ENCODE data around the gene FOLR1. TPM values are rescaled to one million over a fixed set of nuclear protein-coding genes. Genes with fewer than 3 reads are reported as not detected.

Gene FOLR1
- total and polyA plus RNA-seq, 7 donors: 0.22 to 0.36 TPM; not detected in 5

DNA sequence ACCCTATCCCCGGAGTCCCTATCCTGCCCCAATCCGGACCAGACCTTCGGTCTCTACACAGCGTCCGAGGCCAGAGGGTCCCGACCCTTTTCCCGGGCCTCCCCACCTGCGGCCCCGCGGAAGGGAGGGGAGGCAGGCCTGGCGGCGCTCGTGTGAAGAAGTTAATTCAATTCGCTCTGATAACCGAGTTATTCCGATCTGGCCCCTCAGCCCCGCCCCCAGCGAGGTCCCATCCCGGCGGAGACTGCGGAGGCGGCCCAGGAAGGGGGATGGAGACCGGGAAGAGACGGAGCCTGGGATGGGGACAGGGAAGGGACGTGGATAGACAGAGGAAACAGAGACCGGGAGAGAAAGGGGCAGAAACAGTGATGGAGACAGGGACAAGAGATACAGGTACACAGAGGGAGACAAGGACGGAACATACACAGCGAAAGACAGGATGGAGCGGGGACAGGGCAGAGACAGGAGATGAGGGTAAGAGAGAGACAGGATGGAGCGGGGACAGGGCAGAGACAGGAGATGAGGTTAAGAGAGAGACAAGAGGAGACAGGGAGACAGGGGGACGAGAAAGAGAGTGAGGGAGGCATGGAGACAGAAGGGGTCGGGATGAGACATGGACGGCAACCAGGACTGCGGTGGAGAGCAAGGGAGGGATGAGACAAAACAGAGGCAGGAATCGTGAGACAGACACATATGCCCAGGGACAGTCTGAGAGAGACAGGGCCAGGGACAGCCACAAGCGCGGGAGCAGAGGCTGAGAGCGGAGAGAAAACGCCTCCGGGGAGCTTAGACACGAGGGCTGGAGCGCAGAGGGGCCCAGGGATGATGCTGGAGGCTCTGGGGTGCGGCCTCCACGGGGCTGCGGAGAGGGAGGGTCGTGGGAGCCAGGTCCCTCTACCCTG lies 52.7 kb downstream of the FOLR1 start:
- Histone ChIP-seq H3K4me3 (peak overlapping the region; percentile 38), H3K27ac (no peak overlapping the region), H3K4me1 (no peaks in the 10 kb centered on the region), H3K36me3 (ENCODE audit: insufficient read depth in 1 of 2, low read depth in 1 of 2) (no peaks in the 10 kb centered on the region), H3K27me3 (ENCODE audit: insufficient read depth in 3 of 3, low read length in 2 of 3) (peaks cover 2 to 65% (median 22%) of the 10 kb centered on the region in 3 donors), H3K9me3 (no peaks in the 10 kb centered on the region)
- intact Hi-C loops (cut with DNase I): no loop called here
- WGBS, 3 donors: 5 to 9% (median 6%) methylated on average over 38 to 46 of the region's 46 CpGs
- DNase-seq: no peak
- ATAC-seq: no peak
- TF ChIP-seq, protein P1, sequence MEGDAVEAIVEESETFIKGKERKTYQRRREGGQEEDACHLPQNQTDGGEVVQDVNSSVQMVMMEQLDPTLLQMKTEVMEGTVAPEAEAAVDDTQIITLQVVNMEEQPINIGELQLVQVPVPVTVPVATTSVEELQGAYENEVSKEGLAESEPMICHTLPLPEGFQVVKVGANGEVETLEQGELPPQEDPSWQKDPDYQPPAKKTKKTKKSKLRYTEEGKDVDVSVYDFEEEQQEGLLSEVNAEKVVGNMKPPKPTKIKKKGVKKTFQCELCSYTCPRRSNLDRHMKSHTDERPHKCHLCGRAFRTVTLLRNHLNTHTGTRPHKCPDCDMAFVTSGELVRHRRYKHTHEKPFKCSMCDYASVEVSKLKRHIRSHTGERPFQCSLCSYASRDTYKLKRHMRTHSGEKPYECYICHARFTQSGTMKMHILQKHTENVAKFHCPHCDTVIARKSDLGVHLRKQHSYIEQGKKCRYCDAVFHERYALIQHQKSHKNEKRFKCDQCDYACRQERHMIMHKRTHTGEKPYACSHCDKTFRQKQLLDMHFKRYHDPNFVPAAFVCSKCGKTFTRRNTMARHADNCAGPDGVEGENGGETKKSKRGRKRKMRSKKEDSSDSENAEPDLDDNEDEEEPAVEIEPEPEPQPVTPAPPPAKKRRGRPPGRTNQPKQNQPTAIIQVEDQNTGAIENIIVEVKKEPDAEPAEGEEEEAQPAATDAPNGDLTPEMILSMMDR (IDR thresholded peaks at IDR 0.05): no peak

DNA sequence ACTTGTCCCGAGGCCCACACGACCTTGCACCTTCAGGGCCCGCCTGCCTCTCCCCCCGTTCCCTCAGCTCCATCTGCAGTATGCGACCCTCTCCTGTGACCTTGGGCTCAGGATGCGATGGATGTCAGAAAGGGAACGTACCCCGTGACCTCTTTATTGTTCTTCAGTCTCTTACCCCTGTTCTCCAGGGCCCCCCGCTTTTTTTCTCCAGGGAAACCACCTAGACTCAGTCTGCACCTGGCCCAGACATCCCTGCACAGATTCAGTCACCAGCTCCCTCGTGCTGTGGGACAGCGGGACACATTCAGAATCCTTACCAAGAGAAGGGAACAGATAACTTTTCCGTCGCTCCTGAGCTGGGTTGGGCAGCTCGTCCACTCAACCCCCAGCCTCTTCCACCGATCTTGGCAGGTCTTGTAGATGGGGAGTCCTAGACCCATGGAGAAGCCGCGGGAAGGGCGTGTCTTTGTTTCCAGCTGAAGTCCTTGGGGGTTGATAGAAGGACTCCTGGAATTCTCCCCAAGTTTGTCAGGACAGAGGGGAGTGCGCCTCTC lies 53.4 kb downstream of the FOLR1 start:
- no peak for ATAC-seq
- H3K27me3 ChIP-seq (ENCODE audit: insufficient read depth in 3 of 3, low read length in 2 of 3): peaks cover 2 to 65% (median 22%) of the 10 kb centered on the region in 3 donors
- H3K4me3 ChIP-seq: no peak overlapping the region
- no peaks in the 10 kb centered on the region for H3K4me1 ChIP-seq
- TF ChIP-seq, protein P1 (IDR thresholded peaks at IDR 0.05): no peak
- no peak for DNase-seq
- H3K27ac ChIP-seq: no peak overlapping the region
- intact Hi-C loops (cut with DNase I): no loop called here
- WGBS, 3 donors: 14 to 17% (median 14%) methylated on average over 17 to 19 of the region's 19 CpGs
- H3K9me3 ChIP-seq: no peaks in the 10 kb centered on the region
- H3K36me3 ChIP-seq (ENCODE audit: insufficient read depth in 1 of 2, low read depth in 1 of 2): no peaks in the 10 kb centered on the region

Other genes with a start within 250 kb of the FOLR1 start
- gene IL18BP, start 193.2 kb upstream of the FOLR1 start, total RNA-seq: 1 to 10 TPM; 2.9 to 4.4 (median 3.2) TPM
- gene IL18BP, start 193.2 kb upstream of the FOLR1 start, polyA plus RNA-seq: 1 to 10 TPM; 1.5 to 2.1 (median 2.0) TPM
- 100 to 1,000 TPM in 3 of 4 donors, 10 to 100 TPM in 1; 100.0 to 130 (median 111) TPM for gene NUMA1, start 111.6 kb upstream of the FOLR1 start, total RNA-seq
- 100 to 1,000 TPM in 1 of 3 donors, 10 to 100 TPM in 2; 68.9 to 102 (median 92.8) TPM for gene NUMA1, start 111.6 kb upstream of the FOLR1 start, polyA plus RNA-seq
- 1 to 10 TPM; 4.9 to 5.9 (median 5.4) TPM for gene LRRC51, start 111.3 kb upstream of the FOLR1 start, total RNA-seq
- 10 to 100 TPM in 1 of 3 donors, 1 to 10 TPM in 2; 4.0 to 10.4 (median 7.0) TPM for gene LRRC51, start 111.3 kb upstream of the FOLR1 start, polyA plus RNA-seq
- 10 to 100 TPM; 74.9 to 91.2 (median 80.4) TPM for gene LAMTOR1, start 88.8 kb upstream of the FOLR1 start, total RNA-seq
- 100 to 1,000 TPM; 101 to 223 (median 141) TPM for gene LAMTOR1, start 88.8 kb upstream of the FOLR1 start, polyA plus RNA-seq
- not detected for gene TOMT, start 86.2 kb upstream of the FOLR1 start, total RNA-seq
- gene TOMT, start 86.2 kb upstream of the FOLR1 start, polyA plus RNA-seq: not detected
- gene ANAPC15, start 79.4 kb upstream of the FOLR1 start, total RNA-seq: 10 to 100 TPM; 32.7 to 45.7 (median 37.1) TPM
- 10 to 100 TPM; 33.0 to 49.2 (median 43.0) TPM for gene ANAPC15, start 79.4 kb upstream of the FOLR1 start, polyA plus RNA-seq
- gene FOLR3, start 56.4 kb upstream of the FOLR1 start, total RNA-seq: under 1 TPM in 1 of 4 donors, not detected in 3; 0.58 TPM
- under 1 TPM in 1 of 3 donors, not detected in 2; 0.09 TPM for gene FOLR3, start 56.4 kb upstream of the FOLR1 start, polyA plus RNA-seq
- 10 to 100 TPM in 2 of 4 donors, 1 to 10 TPM in 2; 5.3 to 14.2 (median 9.4) TPM for gene FOLR2, start 24.7 kb downstream of the FOLR1 start, total RNA-seq
- 1 to 10 TPM; 2.9 to 4.5 (median 4.5) TPM for gene FOLR2, start 24.7 kb downstream of the FOLR1 start, polyA plus RNA-seq
- 100 to 1,000 TPM in 3 of 4 donors, 10 to 100 TPM in 1; 90.7 to 125 (median 121) TPM for gene INPPL1, start 32.6 kb downstream of the FOLR1 start, total RNA-seq
- gene INPPL1, start 32.6 kb downstream of the FOLR1 start, polyA plus RNA-seq: 10 to 100 TPM; 35.2 to 84.9 (median 60.1) TPM
- gene PHOX2A, start 52.0 kb downstream of the FOLR1 start, total RNA-seq: not detected
- under 1 TPM in 1 of 3 donors, not detected in 2; 0.07 TPM for gene PHOX2A, start 52.0 kb downstream of the FOLR1 start, polyA plus RNA-seq
- 10 to 100 TPM; 18.5 to 27.9 (median 26.4) TPM for gene CLPB, start 242.4 kb downstream of the FOLR1 start, total RNA-seq
- 10 to 100 TPM; 13.3 to 23.2 (median 20.1) TPM for gene CLPB, start 242.4 kb downstream of the FOLR1 start, polyA plus RNA-seq